ENCODE measurements around the gene MARCHF5. TPM values are rescaled to one million over a fixed set of nuclear protein-coding genes. Genes with fewer than 3 reads are reported as not detected.
"Not testable (repeated sequence)": the region's sequence is repeated elsewhere in the genome, so short reads cannot be mapped to it uniquely, and the experiment has no call there.

MARCHF5 gene
- total RNA-seq, 4 donors from 2014 or later: 9.1 to 22.1 (median 18.6) TPM

DNA sequence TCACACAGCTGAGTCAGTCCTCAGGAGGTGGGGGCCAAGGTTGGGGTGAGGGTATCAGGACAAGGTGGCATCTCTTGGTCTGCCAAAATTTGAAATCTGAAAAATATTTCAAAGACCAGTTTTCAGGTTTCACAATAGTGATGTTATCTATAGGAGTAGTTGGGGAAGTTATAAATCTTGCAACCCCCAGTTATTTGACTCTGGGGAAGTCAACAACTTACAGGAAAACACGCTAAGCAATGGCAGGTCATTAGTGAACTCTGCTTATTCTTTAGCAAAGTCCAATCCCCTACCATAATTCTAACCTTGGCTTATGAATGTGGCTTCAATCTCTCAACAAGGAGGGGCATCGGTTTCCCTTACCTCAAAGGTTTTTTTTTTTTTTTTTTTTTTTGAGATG is 94.9 kb downstream of the MARCHF5 start:
- Histone ChIP-seq H3K36me3 (no peaks in the 10 kb centered on the region), H3K27ac (no peak overlapping the region), H3K4me1 (no peaks in the 10 kb centered on the region), H3K4me3 (no peak overlapping the region), H3K27me3 (no peaks in the 10 kb centered on the region), H3K9me3 (no peaks in the 10 kb centered on the region)
- no peak for DNase-seq
- TF ChIP-seq, protein P1, sequence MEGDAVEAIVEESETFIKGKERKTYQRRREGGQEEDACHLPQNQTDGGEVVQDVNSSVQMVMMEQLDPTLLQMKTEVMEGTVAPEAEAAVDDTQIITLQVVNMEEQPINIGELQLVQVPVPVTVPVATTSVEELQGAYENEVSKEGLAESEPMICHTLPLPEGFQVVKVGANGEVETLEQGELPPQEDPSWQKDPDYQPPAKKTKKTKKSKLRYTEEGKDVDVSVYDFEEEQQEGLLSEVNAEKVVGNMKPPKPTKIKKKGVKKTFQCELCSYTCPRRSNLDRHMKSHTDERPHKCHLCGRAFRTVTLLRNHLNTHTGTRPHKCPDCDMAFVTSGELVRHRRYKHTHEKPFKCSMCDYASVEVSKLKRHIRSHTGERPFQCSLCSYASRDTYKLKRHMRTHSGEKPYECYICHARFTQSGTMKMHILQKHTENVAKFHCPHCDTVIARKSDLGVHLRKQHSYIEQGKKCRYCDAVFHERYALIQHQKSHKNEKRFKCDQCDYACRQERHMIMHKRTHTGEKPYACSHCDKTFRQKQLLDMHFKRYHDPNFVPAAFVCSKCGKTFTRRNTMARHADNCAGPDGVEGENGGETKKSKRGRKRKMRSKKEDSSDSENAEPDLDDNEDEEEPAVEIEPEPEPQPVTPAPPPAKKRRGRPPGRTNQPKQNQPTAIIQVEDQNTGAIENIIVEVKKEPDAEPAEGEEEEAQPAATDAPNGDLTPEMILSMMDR (IDR thresholded peaks at IDR 0.05): no peak
- no peak for TF ChIP-seq POLR2A (IDR thresholded peaks at IDR 0.05)

DNA sequence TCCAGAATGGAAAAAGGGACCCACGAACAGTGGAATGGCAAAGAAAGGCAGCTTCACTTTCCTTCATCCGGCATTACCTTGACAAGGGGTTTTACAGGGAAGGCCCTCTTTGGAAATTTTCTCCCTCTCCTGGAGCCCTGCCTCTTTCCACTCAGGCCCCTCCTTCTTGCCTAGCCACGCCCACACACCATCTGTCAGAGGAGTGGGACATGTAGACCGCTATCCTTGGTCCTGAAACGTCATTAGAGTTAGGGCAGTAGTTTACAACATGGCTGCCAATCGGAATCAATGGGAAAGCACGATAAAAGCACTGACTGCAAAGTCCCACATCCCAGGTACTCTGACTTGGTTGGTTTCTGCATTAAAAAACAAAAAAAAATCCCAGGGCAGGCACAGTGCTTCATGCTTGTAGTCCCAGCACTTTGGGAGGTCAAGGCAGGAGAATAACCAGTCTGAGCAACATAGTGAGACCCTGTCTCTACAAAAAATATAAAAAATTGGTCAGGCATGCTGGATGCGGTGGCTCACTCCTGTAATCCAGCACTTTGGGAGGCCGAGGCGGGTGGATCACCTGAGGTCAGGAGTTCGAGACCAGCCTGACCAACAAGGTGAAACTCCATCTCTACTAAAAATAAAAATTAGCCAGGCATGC is 96.4 kb downstream of the MARCHF5 start:
- Histone ChIP-seq H3K27me3 (no peaks in the 10 kb centered on the region), H3K36me3 (no peaks in the 10 kb centered on the region), H3K9me3 (no peaks in the 10 kb centered on the region), H3K4me1 (no peaks in the 10 kb centered on the region), H3K4me3 (no peak overlapping the region), H3K27ac (no peak overlapping the region)
- TF ChIP-seq POLR2A (IDR thresholded peaks at IDR 0.05): no peak
- TF ChIP-seq, protein P1 (IDR thresholded peaks at IDR 0.05): no peak
- no peak for DNase-seq

DNA sequence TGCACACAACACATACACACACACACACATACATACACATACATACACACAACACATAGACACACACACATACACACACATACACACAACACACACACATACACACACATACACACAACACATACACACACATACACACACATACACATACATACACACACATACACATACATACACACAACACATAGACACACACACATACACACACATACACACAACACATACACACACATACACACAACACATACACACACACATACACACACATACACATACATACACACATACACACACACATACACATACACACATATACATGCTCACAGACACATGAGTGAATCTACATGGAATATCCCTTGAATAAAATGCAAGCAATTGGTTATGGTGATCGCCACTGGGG is 102.2 kb downstream of the MARCHF5 start:
- not testable (repeated sequence) for H3K4me3 ChIP-seq, H3K36me3 ChIP-seq, H3K4me1 ChIP-seq, DNase-seq, H3K27ac ChIP-seq, H3K27me3 ChIP-seq, H3K9me3 ChIP-seq

DNA sequence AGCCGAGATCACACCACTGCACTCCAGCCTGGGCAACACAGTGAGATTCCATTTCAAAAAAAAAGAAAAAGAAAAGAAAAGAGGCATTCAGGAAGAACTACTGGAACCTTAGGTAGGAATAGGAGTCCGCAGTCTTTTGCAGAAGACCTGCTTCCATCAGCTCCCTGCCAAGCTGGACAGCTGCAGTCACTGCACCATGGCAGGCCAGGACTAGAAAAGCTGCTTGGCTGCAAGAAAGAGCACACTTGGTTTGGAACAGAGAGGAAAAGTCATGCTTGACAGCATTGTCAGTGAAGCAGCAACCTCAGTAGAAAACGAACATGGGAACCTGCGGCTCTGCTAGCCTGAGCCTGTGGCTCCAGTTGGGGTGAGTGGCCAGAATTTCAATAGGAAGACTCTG is 104.3 kb downstream of the MARCHF5 start:
- Histone ChIP-seq H3K9me3 (no peaks in the 10 kb centered on the region), H3K36me3 (no peaks in the 10 kb centered on the region), H3K4me3 (no peak overlapping the region), H3K27ac (no peak overlapping the region), H3K4me1 (no peaks in the 10 kb centered on the region), H3K27me3 (no peaks in the 10 kb centered on the region)
- no peak for TF ChIP-seq POLR2A (IDR thresholded peaks at IDR 0.05)
- TF ChIP-seq, protein P1 (IDR thresholded peaks at IDR 0.05): no peak
- no peak for DNase-seq

DNA sequence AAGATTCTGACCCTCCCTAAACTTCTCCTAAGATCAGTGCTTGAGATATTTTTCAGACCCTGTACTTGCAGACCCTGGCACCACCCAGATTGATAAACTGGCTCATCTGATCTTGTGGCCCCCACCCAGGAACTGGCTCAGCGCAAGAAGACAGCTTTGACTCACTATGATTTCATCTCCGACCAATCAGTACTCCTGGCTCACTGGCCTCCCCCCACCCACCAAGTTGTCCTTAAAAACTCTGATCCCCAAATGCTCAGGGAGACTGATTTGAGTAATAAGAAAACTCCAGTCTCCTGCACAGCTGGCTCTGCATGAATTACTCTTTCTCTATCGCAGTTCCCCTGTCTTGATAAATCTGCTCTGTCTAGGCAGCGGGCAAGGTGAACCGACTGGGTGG is 111.3 kb downstream of the MARCHF5 start:
- H3K9me3 ChIP-seq, DNase-seq, H3K4me3 ChIP-seq, H3K36me3 ChIP-seq, H3K4me1 ChIP-seq, H3K27me3 ChIP-seq, H3K27ac ChIP-seq: not testable (repeated sequence)

Small RNA genes lying within 50 kb of the gene (small RNA-seq; reads per million reads assigned to genes)
- 0 reads per million in 2 donors for gene RF00019
- gene RNY3P12: 0 reads per million in 2 donors

Other genes starting within 250 kb of the MARCHF5 start
- 10 to 100 TPM in 3 of 4 donors, 1 to 10 TPM in 1; 9.9 to 15.2 (median 11.4) TPM for gene CPEB3, start 89 bp upstream of the MARCHF5 start, total RNA-seq